Measurements from ENCODE around the gene SBK2. TPM values are rescaled to one million over a fixed set of nuclear protein-coding genes. Genes with fewer than 3 reads are reported as not detected.
A peak's percentile ranks its signal among the peaks of the same experiment; 100 is the strongest.

Gene SBK2
- total and polyA plus RNA-seq, 2 experiments from 2014 or later, result 1.1 to 2.0 TPM

GRCh38 chr19:55516878-55517620 is 19.9 kb downstream of the SBK2 start:
- H4K20me1 ChIP-seq (replicated peaks; ENCODE audit: insufficient read depth), result no peaks in the 10 kb centered on the region
- TF ChIP-seq CREB1 (CRISPR knock-in tag; IDR thresholded peaks at IDR 0.05; ENCODE audit: low read depth) (peak; percentile 96), ZNF331 (CRISPR knock-in tag; IDR thresholded peaks at IDR 0.05; ENCODE audit: low read depth) (no peak)
- TF ChIP-seq, protein P1, sequence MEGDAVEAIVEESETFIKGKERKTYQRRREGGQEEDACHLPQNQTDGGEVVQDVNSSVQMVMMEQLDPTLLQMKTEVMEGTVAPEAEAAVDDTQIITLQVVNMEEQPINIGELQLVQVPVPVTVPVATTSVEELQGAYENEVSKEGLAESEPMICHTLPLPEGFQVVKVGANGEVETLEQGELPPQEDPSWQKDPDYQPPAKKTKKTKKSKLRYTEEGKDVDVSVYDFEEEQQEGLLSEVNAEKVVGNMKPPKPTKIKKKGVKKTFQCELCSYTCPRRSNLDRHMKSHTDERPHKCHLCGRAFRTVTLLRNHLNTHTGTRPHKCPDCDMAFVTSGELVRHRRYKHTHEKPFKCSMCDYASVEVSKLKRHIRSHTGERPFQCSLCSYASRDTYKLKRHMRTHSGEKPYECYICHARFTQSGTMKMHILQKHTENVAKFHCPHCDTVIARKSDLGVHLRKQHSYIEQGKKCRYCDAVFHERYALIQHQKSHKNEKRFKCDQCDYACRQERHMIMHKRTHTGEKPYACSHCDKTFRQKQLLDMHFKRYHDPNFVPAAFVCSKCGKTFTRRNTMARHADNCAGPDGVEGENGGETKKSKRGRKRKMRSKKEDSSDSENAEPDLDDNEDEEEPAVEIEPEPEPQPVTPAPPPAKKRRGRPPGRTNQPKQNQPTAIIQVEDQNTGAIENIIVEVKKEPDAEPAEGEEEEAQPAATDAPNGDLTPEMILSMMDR (conservative IDR thresholded peaks at IDR 0.05; ENCODE audit: low read depth in 2 of 2), result peak; percentile 71 to 99
- Mint-ChIP-seq H3K4me1 (no peaks in the 10 kb centered on the region), H3K9me3 (no peaks in the 10 kb centered on the region), H3K27me3 (ENCODE audit: insufficient read depth, low read depth, poor library complexity) (peaks cover 9% of the 10 kb centered on the region), H3K36me3 (ENCODE audit: low read depth) (no peaks in the 10 kb centered on the region), H3K4me3 (peak overlapping the region; percentile 50; the same call in 2 of the 3 replicates), H3K27ac (no peak overlapping the region)
- H3K79me2 ChIP-seq (replicated peaks; ENCODE audit: insufficient read depth), result no peaks in the 10 kb centered on the region
- peak overlapping the region; percentile 51 for H3K4me3 ChIP-seq
- H3K27me3 ChIP-seq (ENCODE audit: insufficient read depth), result 0 out of 2 replicates have a peak, but pooled peaks cover 2% of the 10 kb centered on the region
- H3K9me2 ChIP-seq (ENCODE audit: insufficient read depth), result 0 out of 2 replicates have a peak, but pooled peaks cover 5% of the 10 kb centered on the region
- ATAC-seq (peak; percentile 99), DNase-seq (ENCODE audit: low spot score) (peak; percentile 95)
- no peaks in the 10 kb centered on the region for H3K4me1 ChIP-seq (ENCODE audit: insufficient read depth)
- no peaks in the 10 kb centered on the region for H3K36me3 ChIP-seq (ENCODE audit: insufficient read depth)
- peak overlapping the region; percentile 85; the same call in 1 of the 2 replicates for H2AFZ ChIP-seq
- peak overlapping the region; percentile 75 for H3K4me2 ChIP-seq
- H3K27ac ChIP-seq (ENCODE audit: low read depth), result no peak overlapping the region
- no peaks in the 10 kb centered on the region for H3F3A ChIP-seq (replicated peaks; ENCODE audit: low read depth)

DNA sequence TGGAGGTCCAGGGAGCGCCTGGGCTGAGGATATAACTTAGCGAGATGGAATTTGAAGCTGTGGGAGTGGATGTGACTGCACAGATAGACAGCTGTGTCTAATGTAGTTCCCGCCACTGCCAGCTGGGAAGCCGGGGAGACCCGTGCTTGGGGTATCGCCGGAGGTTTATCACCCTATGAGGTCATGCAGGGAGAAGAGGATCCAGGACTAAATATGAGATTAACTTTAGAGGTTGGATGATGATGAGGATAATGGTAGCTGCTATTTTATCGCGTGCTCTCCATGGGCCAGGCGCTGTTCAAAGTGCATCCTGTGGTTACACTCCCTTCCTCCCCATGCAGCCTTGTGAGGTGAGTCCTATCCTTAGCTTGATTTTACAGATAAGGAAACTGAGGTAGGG is 28.8 kb downstream of the SBK2 start:
- Histone ChIP-seq H3K4me1 (ENCODE audit: insufficient read depth) (no peaks in the 10 kb centered on the region), H3K4me2 (no peak overlapping the region), H3K27me3 (ENCODE audit: insufficient read depth) (peaks cover 17% of the 10 kb centered on the region), H3F3A (replicated peaks; ENCODE audit: low read depth) (no peaks in the 10 kb centered on the region), H4K20me1 (replicated peaks; ENCODE audit: insufficient read depth) (no peaks in the 10 kb centered on the region), H3K4me3 (no peak overlapping the region), H3K79me2 (replicated peaks; ENCODE audit: insufficient read depth) (no peaks in the 10 kb centered on the region), H3K36me3 (ENCODE audit: insufficient read depth) (no peaks in the 10 kb centered on the region), H3K9me2 (ENCODE audit: insufficient read depth) (no peaks in the 10 kb centered on the region), H2AFZ (no peak overlapping the region), H3K27ac (ENCODE audit: low read depth) (no peak overlapping the region)
- Mint-ChIP-seq H3K9me3 (peaks cover 8% of the 10 kb centered on the region), H3K4me3 (no peak overlapping the region), H3K27me3 (ENCODE audit: insufficient read depth, low read depth, poor library complexity) (peaks cover 25% of the 10 kb centered on the region), H3K4me1 (no peaks in the 10 kb centered on the region), H3K27ac (no peak overlapping the region), H3K36me3 (ENCODE audit: low read depth) (peaks cover 6% of the 10 kb centered on the region)
- ATAC-seq (no peak), DNase-seq (ENCODE audit: low spot score) (no peak)
- TF ChIP-seq, protein P2, sequence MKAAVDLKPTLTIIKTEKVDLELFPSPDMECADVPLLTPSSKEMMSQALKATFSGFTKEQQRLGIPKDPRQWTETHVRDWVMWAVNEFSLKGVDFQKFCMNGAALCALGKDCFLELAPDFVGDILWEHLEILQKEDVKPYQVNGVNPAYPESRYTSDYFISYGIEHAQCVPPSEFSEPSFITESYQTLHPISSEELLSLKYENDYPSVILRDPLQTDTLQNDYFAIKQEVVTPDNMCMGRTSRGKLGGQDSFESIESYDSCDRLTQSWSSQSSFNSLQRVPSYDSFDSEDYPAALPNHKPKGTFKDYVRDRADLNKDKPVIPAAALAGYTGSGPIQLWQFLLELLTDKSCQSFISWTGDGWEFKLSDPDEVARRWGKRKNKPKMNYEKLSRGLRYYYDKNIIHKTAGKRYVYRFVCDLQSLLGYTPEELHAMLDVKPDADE (IDR thresholded peaks at IDR 0.05), result no peak

DNA sequence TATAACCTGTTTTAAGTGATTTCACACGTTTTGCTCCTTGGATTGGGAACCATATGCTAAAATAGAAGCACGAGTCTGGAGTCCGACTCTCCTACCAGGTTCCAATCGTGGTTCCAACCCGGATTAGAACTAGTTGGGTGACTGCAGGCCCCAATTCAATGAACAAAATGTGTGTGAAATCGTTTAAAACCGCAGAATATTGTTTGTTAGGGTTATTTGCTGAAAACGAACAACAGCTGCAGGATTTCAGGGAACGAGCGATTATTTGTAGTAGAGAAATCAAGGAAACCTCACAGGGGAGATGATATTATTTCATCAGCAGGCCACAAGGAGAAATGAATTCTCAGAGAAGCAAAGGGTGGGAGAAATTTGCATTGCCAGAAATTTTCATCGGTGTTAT is 32.0 kb downstream of the SBK2 start:
- Histone ChIP-seq H3K4me3 (no peak overlapping the region), H3K9me2 (ENCODE audit: insufficient read depth) (no peaks in the 10 kb centered on the region), H3K27ac (ENCODE audit: low read depth) (no peak overlapping the region), H3K36me3 (ENCODE audit: insufficient read depth) (no peaks in the 10 kb centered on the region), H3F3A (replicated peaks; ENCODE audit: low read depth) (no peaks in the 10 kb centered on the region), H3K4me2 (no peak overlapping the region), H3K79me2 (replicated peaks; ENCODE audit: insufficient read depth) (no peaks in the 10 kb centered on the region), H3K27me3 (ENCODE audit: insufficient read depth) (peaks cover 32% of the 10 kb centered on the region), H2AFZ (no peak overlapping the region), H3K4me1 (ENCODE audit: insufficient read depth) (no peaks in the 10 kb centered on the region), H4K20me1 (replicated peaks; ENCODE audit: insufficient read depth) (no peaks in the 10 kb centered on the region)
- Mint-ChIP-seq H3K4me3 (no peak overlapping the region), H3K27me3 (ENCODE audit: insufficient read depth, low read depth, poor library complexity) (peaks cover 41% of the 10 kb centered on the region), H3K27ac (no peak overlapping the region), H3K9me3 (peaks cover 21% of the 10 kb centered on the region), H3K36me3 (ENCODE audit: low read depth) (peaks cover 15% of the 10 kb centered on the region), H3K4me1 (no peaks in the 10 kb centered on the region)
- DNase-seq (ENCODE audit: low spot score), result no peak
- no peak for ATAC-seq
- TF ChIP-seq CREB1 (CRISPR knock-in tag; IDR thresholded peaks at IDR 0.05; ENCODE audit: low read depth) (no peak), EZH2 (IDR thresholded peaks at IDR 0.05; ENCODE audit: low read depth, unreplicated experiment) (no peak), ZNF462 (CRISPR knock-in tag; IDR thresholded peaks at IDR 0.05) (no peak)
